ENCODE measurements around the gene PARD6G. TPM values are rescaled to one million over a fixed set of nuclear protein-coding genes. Genes with fewer than 3 reads are reported as not detected.

The PARD6G gene
- total and polyA plus RNA-seq, 7 donors = 0.22 to 1.5 (median 1.1) TPM

DNA sequence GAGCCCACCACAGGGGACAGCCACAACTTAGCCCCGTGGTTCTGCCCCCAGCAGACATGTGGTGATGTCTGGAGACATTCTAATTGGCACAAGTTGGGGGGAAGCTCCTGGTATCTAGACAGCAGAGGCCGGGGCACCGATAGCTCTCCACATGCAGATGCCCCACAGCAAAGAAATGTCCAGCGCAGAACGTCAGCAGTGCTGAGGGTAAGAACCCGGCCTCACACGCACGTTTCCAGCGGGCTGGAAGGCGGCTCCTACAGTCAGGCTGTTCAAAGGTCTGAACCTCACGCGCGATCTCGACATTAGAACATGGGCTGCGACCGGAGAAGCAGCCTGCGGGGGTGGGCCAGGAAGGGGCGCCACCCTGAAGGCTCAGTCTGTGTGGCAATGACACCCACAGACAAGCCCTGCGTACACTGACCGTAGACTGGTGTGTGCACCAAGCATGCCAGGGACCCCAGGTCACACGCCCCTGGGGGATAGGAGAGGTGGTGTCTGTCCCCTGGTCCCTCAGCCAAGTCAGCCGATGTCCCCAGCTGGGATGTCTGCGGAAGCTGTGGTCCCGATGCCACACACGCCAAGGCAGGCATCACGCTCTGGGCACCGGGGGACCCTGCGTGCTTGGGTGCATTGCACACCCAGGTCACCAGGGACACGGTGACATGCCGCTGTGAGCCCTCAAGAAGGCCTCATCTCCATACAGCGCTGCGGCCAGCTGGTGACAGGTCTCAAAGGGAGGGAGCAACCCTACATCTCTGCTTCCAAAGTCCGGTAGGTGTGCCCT, 66.3 kb downstream of the PARD6G start:
- DNase-seq (no peak), ATAC-seq (no peak)
- Histone ChIP-seq H3K4me1 (no peaks in the 10 kb centered on the region), H3K27me3 (ENCODE audit: insufficient read depth in 3 of 3, low read length in 2 of 3) (no peaks in the 10 kb centered on the region), H3K27ac (no peak overlapping the region), H3K4me3 (no peak overlapping the region), H3K9me3 (no peaks in the 10 kb centered on the region), H3K36me3 (ENCODE audit: insufficient read depth in 1 of 2, low read depth in 1 of 2) (no peaks in the 10 kb centered on the region)
- intact Hi-C loops (cut with DNase I) = no loop called here
- WGBS, 3 donors = 91 to 92% (median 92%) methylated on average over 32 to 33 of the region's 33 CpGs
- TF ChIP-seq, protein P1, sequence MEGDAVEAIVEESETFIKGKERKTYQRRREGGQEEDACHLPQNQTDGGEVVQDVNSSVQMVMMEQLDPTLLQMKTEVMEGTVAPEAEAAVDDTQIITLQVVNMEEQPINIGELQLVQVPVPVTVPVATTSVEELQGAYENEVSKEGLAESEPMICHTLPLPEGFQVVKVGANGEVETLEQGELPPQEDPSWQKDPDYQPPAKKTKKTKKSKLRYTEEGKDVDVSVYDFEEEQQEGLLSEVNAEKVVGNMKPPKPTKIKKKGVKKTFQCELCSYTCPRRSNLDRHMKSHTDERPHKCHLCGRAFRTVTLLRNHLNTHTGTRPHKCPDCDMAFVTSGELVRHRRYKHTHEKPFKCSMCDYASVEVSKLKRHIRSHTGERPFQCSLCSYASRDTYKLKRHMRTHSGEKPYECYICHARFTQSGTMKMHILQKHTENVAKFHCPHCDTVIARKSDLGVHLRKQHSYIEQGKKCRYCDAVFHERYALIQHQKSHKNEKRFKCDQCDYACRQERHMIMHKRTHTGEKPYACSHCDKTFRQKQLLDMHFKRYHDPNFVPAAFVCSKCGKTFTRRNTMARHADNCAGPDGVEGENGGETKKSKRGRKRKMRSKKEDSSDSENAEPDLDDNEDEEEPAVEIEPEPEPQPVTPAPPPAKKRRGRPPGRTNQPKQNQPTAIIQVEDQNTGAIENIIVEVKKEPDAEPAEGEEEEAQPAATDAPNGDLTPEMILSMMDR (IDR thresholded peaks at IDR 0.05) = no peak

DNA sequence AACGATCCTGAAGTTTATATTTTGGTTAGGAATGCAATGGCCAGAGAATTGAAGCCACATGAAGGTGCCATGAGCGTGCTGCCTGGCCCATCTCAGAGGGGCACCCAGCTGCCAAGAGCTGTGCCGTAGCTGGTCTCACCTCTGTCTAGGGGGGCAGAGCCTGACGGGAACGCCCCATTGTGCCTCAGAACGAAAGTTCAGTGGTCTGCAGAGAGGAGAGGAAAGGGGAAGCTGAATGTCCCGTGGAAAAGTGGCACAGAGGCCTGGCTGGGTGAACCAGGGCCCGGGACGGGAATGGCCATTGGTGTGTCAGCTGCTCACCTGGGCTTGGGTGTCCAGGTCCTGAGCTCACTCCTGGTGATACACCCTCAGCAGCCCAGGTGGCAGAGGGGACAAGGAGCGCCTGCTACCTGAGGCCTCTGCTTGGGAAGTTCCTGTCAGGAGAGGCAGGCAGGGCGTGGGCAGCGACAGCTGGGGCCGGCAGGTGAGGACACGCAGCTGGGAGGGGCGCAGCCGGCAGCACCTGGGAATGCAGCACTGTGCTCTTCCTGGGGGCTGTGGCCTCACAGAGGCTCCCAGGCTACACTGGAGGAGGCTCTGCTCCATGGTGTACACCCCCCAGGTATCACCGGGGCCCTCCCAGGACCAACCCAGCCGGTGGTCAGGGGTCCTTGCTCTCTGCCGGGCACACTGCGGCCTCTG, 67.3 kb downstream of the PARD6G start:
- Histone ChIP-seq H3K9me3 (no peaks in the 10 kb centered on the region), H3K27me3 (ENCODE audit: insufficient read depth in 3 of 3, low read length in 2 of 3) (no peaks in the 10 kb centered on the region), H3K4me1 (no peaks in the 10 kb centered on the region), H3K27ac (no peak overlapping the region), H3K36me3 (ENCODE audit: insufficient read depth in 1 of 2, low read depth in 1 of 2) (no peaks in the 10 kb centered on the region), H3K4me3 (no peak overlapping the region)
- intact Hi-C loops (cut with DNase I) = no loop called here
- DNase-seq (no peak), ATAC-seq (no peak)
- 86 to 89% (median 88%) methylated on average over 18 to 20 of the region's 20 CpGs for WGBS, 3 donors
- TF ChIP-seq, protein P1 (IDR thresholded peaks at IDR 0.05) = no peak

DNA sequence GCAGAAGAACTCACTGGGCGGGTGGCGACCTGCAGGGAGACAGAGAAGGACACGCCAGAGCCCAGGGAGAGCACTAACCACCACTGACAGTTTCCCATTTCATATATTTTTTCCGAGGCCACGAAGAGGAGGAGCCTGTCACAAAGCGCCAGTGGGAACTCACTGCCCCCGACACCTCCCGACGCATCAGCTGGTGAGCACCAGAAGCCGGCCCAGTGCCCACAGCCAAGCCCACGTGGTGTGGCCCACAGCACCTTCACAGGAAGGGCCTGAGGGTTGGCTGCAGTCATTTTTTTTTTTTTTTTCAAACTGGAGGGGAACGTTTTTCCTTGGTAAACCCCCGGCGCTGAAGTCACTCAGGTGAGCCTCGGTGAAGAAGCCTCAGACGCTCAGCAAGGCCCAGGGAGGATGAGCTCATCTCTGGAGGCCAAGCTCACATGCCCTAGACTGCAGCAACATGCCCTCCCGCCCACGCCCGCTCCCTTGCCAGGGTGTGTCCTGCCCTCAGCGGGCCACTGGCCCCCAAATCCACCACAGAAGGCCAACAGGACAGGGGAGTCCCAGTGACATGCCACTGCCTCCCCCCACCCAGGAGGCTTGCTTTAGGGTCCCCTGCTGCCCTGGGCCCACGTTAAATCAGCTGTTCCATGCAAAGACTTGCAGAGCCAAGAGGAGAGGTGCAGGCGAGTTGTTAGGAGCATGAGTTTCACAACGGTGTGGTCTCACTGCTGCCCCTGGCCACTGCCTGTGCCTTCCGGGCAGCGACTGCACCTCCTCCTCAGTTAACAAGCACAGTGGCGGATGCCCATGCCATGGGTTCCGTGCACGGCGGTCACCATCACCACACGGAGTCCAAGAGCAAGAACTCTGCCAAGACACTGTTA, 68.1 kb downstream of the PARD6G start:
- ATAC-seq (no peak), DNase-seq (no peak)
- Histone ChIP-seq H3K4me3 (no peak overlapping the region), H3K36me3 (ENCODE audit: insufficient read depth in 1 of 2, low read depth in 1 of 2) (no peaks in the 10 kb centered on the region), H3K9me3 (no peaks in the 10 kb centered on the region), H3K27ac (no peak overlapping the region), H3K27me3 (ENCODE audit: insufficient read depth in 3 of 3, low read length in 2 of 3) (no peaks in the 10 kb centered on the region), H3K4me1 (no peaks in the 10 kb centered on the region)
- 88 to 92% (median 91%) methylated on average over 30 of the region's 30 CpGs for WGBS, 3 donors
- TF ChIP-seq, protein P1 (IDR thresholded peaks at IDR 0.05) = no peak
- intact Hi-C loops (cut with DNase I) = no loop called here

DNA sequence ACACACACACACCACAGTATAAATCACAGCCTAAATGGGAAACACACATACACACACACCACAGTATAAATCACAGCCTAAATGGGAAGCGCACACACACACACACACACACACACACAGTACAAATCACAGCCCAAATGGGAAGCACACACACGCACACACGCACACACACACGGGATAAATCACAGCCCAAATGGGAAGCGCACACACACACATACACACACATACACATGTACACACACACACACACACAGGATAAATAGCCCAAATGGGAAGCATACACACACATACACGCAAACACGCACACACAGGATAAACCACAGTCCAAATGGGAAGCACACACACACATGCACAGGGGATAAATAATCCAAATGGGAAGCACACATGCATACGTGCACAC, 70.2 kb downstream of the PARD6G start:
- TF ChIP-seq, protein P1 (IDR thresholded peaks at IDR 0.05) = no peak
- WGBS, 3 donors = 88 to 92% (median 90%) methylated on average over 8 of the region's 8 CpGs
- H3K36me3 ChIP-seq (ENCODE audit: insufficient read depth in 1 of 2, low read depth in 1 of 2) = no peaks in the 10 kb centered on the region
- no peaks in the 10 kb centered on the region for H3K9me3 ChIP-seq
- H3K27me3 ChIP-seq (ENCODE audit: insufficient read depth in 3 of 3, low read length in 2 of 3) = no peaks in the 10 kb centered on the region
- H3K27ac ChIP-seq = no peak overlapping the region
- ATAC-seq (no peak), DNase-seq (no peak)
- intact Hi-C loops (cut with DNase I) = no loop called here
- H3K4me1 ChIP-seq = no peaks in the 10 kb centered on the region
- H3K4me3 ChIP-seq = no peak overlapping the region
